HG03103 (cell line): ENCODE data around the gene CNOT6L.

Experiments used
- ATAC-seq: cut with Tn5 transposase; IDR thresholded peaks from one replicate; pipeline ENCODE4 v1.9.1; 2021; ENCODE audit warnings: low read depth; ENCODE audit not compliant: unreplicated experiment

CNOT6L gene

DNA sequence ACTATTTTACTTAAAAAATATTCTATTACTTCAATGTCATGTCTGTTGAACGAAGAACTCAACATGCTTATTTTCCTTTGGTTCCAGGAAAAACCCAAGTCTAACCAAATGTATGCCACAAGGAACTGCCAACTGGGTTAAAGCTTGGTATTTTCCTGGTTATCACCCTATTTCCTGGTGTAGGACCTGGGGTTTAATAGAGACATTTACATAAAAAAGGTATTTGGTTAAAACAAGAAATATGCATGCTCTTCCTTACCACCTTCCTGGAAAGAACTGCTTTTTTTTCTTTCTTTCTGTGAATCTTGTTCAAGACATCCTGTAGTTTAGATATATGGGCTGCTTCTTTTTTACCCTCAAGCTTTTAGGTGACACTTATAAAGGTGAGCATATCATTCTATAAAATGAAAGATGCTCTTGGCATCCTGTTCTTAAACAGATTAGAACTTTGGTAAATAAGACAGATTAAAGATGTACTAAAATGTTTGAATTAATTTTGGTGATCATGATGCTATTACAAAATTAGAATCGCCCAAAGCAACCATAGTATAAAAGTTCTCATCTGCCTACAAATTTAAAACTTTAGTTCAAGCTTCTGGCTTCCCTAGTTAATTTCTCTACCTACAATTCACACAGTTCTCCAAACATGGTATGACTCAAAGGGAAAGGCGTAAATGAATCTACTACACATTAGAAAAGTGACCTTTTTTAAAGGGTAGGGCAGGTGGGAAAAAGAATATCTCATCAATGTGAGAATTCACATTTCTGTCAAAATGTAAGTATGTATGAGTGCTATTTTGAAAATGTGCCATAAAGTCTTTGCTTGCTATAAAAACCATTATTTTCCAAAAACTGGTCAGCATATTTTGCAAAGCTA, 103.5 kb downstream of the CNOT6L start:
- ATAC-seq = no peak

- ATAC-seq = no peak
These were observed 104.7 kb downstream of the CNOT6L start for GRCh38 chr4:77714514-77714913.

GRCh38 chr4:77713884-77714283, 105.3 kb downstream of the CNOT6L start:
- no peak for ATAC-seq

GRCh38 chr4:77712675-77713074, 106.5 kb downstream of the CNOT6L start:
- ATAC-seq = no peak

- ATAC-seq = no peak
These were observed 107.7 kb downstream of the CNOT6L start for GRCh38 chr4:77711469-77711868.

- no peak for ATAC-seq
These were observed 108.5 kb downstream of the CNOT6L start for GRCh38 chr4:77710684-77711083.

DNA sequence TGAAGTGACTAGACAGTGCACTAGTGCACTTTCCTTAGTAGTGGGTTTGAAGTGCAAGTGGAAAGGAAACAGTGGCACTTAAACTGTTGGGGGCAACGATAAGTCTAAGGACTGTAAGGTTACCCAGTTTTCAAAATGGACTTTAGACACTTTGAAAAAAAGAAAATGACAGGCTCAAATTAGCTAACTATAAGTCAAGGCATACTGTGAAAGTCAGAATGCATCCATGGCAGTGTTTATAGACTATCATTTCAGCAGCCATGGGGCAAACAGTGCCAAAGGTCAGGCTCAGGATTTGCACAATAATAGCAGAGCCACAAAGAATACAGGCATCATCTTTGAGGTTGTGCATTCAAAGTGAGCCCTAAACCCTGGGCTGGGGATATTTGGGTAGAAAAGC, 109.1 kb downstream of the CNOT6L start:
- ATAC-seq = no peak

GRCh38 chr4:77706717-77707116, 112.5 kb downstream of the CNOT6L start:
- ATAC-seq = no peak

DNA sequence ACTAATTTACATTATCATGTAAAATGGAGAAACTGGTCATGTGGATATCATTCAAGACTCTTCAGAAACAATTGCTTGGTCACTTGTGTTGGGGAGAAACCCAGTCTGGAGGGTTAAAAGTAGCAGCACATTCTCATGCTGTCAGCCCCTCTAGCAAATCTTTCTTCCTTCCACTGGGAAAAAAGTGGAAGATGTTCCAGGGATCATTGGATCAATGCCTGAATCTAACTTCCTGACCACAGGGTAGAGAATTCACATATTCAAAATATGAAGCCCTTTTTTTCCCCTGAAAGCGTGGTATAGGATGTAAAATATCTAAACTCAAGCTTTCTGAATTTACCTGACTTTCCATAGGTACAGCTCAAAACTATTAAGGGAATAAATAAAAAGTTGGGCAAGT, 115.5 kb downstream of the CNOT6L start:
- no peak for ATAC-seq

DNA sequence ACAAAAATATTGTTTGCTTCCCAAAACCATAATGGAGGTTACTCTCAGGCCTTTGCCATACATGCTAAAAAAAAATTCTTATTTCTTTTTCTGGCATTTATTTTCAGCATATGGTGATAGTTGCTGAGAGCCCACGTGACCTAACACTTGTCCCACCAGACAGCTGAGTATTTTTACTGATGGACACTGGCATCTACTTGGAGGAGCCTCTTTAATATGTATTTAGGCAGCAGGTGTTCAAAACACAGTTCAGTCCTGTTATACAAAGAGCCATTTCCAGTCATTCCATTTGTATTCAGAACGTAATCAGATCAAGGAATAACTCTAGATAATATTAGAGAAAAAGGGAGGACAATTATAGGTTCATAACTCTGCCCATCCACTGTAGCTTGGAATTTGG, 118.0 kb downstream of the CNOT6L start:
- no peak for ATAC-seq

- ATAC-seq = no peak
These were observed 119.4 kb downstream of the CNOT6L start for GRCh38 chr4:77699731-77700210.

DNA sequence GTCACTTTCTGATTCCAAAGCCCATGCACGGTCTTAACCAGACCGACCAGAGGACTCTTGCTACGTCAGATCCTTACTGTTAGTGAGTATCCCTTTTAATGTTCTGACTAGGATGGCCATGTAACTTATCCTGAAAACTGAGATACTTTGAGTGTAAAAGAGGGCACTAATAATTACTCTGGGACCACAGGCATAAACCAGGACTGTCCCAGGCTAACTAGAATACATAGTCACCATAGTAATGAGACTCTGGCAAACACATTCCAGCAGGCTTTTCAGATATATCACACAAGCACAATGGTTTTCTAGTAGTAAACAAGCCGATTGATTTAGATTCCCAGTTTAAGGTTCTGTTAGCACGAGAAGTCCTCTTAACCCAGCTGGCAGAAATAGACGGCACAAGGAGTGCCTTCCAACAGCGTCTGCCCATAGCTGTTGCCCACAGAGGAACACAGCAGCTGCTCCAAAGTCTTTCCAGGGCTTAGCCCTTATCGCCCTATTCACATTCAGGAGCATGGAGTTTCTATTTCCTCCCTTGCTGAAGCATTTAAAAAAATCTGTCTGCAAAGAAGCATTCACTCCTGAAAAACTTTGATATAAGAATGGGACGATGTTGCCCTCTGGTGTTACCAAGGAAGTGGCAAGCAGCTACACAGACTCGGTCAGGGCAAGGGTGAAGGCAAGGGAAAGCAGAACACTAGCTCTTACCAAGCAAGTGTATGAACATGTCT, 121.1 kb downstream of the CNOT6L start:
- no peak for ATAC-seq

DNA sequence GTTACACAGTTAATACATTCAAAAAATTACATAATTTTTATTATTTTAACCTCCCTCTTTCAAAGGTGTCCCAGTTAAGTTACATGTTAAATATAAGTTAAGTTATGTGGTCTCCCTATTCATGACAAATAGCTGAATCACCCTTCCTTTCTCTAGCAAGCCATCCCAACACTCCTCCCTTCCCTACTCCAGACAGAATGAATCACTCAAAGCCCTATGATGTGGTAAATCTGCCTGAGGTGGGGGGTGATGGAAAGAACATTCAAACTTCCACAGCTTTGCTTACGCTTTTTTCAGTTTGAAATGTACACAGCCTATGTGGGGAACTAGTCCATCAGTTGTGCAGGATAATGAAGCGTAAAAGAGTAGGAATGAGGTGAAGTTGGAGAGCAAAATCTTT, 123.4 kb downstream of the CNOT6L start:
- no peak for ATAC-seq

DNA sequence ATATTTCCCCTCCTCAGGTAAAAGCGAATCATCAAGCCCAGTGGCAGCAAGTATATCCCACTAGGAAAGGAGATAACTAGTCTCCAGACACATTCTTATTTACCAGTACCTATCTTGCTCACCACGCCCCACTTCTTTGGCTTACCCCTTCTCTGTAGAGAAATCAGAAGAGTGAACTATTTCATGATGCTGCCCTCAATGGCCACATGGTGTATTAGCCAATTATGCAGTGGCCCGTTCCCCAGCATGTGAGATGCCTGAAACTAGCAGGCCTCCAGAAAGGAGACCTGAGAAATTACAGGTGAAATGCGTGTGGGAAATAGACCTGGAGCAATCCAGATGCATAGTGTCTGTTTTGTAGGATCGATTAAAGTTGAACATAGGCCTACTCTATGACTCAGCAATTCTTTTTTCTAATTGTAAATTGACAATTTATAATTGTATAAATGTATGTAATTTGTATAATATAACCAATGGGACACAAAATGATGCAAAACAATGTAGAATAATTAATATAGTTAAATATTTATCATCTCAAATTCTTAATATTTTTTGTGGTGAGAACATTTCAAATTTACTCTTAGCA, 126.2 kb downstream of the CNOT6L start:
- no peak for ATAC-seq

- ATAC-seq = no peak
These were observed 137.4 kb downstream of the CNOT6L start for GRCh38 chr4:77681792-77682191.

DNA sequence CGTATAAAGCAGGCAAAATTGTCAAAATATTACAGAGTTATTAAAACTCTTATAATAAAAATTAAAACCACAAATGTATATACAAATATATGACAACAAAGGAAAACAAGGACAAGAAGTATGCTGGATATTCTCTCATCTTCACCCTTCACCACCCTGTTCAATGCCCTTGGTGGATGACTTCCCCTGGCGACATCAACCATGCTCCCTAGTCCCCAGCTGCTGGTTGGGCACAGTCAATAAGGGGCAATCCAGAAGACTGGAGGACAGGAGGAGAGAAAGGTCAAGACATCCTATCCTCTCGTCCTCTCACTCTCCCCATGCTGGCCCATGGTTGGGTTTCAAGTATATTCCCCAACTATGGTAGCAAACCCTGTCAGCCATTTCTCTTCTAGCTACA, 142.3 kb downstream of the CNOT6L start:
- ATAC-seq = no peak

DNA sequence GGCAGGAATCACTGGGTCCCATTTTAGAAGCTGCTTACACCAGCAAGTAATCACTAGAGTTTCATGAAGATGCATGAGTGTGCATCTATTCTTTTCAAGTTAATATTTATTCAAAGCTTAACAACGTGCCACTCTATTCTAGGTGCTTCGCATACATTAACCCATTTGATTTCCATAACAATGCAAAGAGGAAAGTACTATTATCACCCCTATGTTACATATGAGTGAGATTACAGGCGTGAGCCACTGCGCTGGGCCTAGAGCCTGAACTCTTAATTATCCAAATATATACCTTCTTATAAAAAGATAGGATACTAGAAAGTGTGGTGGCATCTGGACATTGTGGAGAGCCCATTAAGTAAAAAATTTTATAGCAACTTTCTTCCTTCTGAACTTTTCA, 148.1 kb downstream of the CNOT6L start:
- ATAC-seq = no peak

GRCh38 chr4:77669946-77670590, 149.1 kb downstream of the CNOT6L start:
- no peak for ATAC-seq

DNA sequence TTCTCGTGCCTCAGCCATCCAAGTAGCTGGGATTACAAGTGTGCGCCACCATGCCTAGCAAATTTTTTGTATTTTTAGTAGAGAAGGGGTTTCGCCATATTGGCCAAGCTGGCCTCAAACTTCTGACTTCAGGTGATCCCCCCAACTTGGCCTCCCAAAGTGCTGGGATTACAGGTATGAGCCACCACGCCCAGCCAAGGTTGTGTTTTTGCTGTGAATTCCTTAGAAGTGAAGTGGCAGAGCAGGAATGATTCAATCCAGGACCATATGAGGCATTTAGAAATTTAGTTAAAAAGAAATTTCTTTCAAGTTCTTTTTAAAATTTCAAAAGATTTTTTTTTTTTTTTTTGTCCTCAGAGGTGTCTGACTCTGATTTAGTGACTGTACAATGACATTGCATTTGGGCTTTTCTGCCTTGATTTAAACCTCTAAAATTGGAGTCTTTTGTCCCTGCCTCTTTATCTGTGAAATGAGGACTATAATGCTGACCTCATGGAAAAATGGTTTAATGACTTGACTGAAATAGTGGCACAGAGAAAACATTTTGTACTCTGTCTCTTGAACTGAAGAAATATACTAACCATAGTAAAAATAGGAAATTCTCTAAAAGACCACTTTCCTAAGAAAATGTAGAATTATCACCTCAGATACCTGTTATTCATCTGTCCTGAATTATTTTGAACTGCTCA, 153.6 kb downstream of the CNOT6L start:
- no peak for ATAC-seq
